ENCODE measurements around the gene ZNF236.

Gene ZNF236

DNA sequence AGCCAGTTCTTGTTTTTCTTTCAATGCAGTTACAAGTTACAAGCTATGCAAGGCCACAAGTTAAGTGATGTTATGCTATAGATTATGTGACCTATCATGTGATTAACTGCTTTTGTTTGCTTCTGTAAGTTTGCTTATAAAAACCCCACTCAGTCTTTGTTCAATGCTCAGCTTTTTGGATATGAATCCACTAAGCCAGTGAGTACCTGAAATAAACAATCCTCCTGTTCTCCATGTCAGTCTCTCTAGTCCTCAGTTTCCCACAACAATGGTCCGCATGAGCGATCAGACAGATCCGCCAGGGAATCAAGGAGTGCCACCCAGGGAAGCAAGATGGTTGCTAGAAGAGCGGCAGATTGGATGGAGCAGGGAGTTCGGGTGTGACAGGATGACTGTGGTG, 30.7 kb upstream of the ZNF236 start:
- Histone ChIP-seq H3K4me3 (no peak overlapping the region), H3K27ac (no peak overlapping the region)
- no peak for DNase-seq (ENCODE audit: low spot score)
- TF ChIP-seq, protein P1, sequence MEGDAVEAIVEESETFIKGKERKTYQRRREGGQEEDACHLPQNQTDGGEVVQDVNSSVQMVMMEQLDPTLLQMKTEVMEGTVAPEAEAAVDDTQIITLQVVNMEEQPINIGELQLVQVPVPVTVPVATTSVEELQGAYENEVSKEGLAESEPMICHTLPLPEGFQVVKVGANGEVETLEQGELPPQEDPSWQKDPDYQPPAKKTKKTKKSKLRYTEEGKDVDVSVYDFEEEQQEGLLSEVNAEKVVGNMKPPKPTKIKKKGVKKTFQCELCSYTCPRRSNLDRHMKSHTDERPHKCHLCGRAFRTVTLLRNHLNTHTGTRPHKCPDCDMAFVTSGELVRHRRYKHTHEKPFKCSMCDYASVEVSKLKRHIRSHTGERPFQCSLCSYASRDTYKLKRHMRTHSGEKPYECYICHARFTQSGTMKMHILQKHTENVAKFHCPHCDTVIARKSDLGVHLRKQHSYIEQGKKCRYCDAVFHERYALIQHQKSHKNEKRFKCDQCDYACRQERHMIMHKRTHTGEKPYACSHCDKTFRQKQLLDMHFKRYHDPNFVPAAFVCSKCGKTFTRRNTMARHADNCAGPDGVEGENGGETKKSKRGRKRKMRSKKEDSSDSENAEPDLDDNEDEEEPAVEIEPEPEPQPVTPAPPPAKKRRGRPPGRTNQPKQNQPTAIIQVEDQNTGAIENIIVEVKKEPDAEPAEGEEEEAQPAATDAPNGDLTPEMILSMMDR (IDR thresholded peaks at IDR 0.05), result no peak

DNA sequence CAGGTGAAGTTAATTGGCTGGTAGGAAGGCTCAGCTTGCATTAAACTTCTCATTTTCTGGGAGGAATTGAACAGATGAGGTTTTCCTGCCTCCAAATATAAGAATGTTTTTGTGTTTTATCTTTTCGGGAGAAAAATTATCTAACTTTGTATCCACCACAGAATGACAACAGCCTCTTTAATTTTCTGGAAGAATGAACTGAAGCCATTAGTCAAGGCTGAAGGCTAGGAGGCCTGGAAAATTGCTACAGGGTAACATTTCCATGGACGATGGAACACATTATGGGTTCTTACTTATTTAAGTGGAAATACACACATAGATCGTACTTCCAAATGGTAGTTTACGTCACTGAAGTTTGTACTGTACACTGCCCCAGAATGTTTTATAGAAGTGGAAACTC, 28.0 kb upstream of the ZNF236 start:
- TF ChIP-seq, protein P1 (IDR thresholded peaks at IDR 0.05), result no peak
- H3K27ac ChIP-seq, result no peak overlapping the region
- DNase-seq (ENCODE audit: low spot score), result no peak
- no peak overlapping the region for H3K4me3 ChIP-seq

DNA sequence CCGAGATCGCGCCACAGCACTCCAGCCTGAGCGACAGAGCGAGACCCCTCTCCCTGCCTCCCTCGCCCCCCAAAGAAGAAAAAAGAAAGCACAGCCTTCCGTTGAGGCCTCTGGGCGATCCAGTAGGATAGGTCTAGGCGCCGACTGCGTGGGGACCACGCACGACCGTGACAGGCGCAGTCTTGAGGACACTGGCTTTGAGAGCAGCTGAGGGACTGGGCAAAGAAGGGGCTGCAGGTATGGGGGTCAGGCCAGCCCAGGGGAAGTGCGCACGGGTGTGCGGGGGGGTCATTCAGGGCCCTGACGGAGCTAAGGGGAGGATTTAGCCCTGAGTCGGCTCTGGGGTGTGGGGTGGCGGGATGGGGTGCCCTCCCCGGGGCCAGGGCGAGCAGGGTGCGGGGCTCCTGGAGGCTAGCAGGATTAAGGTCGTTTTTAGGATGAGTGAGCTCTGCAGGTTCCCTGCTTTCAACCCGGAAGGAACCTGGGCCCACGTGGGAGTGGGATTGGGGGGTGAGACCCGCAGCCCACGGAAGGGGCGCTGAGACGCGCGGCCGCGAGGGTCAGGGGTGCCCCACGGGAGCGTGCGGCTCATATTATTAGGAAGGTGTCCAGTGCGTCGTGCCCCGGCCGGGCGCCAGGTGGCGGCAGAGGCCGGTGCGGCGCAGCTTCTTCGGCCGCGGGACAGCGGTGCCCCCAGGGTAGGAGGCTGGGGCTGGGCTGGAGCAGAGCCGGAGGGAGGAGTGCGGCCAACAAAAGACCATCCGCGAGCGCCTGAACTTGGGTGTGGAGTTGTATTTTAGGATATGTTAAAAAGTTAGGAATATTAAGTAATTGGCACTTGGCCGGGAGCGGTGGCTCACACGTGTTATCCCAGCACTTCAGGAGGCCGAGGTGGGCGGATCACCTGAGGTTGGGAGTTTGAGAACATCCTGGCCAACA, 20.5 kb upstream of the ZNF236 start:
- Histone ChIP-seq H3K27ac (no peak overlapping the region), H3K4me3 (peak overlapping the region; percentile 60)
- no peak for DNase-seq (ENCODE audit: low spot score)
- TF ChIP-seq, protein P1 (IDR thresholded peaks at IDR 0.05), result peak; percentile 90

DNA sequence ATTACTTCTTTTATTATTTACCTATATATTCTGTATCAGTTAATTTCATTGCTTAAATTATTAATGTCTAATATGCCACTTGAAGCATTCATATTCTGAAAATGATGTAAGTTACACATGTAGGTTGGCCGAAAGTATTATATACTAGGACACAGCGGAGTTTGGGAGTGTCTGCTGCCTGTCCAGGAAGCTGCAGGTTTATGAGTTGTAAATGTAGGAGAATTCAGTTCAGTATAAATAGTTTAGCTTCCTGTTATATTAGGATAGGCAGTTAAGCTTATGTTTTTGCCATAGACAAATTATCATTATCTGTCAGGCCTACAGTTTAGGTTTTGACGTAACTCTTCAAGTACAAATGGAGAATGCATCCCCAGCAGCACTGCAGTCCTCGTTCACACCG, 18.9 kb upstream of the ZNF236 start:
- TF ChIP-seq, protein P1 (IDR thresholded peaks at IDR 0.05), result no peak
- H3K4me3 ChIP-seq, result no peak overlapping the region
- no peak for DNase-seq (ENCODE audit: low spot score)
- no peak overlapping the region for H3K27ac ChIP-seq

DNA sequence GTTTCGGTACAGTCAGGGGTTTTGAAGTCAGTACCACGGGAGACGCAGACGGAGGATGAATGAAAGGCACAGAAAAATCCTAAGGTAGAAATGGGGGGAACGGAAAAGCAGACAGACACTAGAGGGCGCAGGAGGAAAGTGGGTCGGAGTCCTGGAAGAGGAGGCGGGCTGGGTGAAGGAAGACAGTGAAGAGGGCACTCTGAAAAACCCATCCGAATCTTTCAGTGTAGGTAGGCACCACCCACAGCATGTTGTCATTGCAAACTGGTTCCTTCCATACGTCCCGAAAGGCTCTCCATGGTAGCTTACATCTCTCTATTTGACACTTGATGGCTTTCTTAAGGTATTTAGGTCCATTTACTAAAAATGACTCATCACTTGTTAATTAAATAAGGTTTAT, 18.5 kb upstream of the ZNF236 start:
- TF ChIP-seq, protein P1 (IDR thresholded peaks at IDR 0.05), result peak; percentile 63
- DNase-seq (ENCODE audit: low spot score), result peak; percentile 76
- Histone ChIP-seq H3K4me3 (no peak overlapping the region), H3K27ac (no peak overlapping the region)

DNA sequence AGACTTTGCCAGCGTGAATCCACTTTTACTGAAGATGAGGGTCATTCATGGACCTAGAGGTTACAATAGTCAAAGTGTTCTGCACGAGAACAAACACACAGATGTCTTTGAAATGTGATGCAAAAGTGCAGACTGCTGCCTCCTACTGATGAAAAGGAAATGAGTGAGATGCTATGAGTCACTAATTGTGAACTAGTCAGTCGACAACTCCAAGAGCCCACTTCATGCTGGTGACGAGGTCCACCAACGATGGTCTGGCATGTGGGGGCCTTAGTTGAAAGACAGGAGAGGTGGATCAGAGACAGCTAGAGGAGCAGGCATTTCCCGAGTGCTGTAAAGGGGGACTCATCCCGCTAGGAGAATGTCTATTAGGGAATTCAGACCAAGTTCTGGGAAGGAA, 17.1 kb upstream of the ZNF236 start:
- TF ChIP-seq, protein P1 (IDR thresholded peaks at IDR 0.05), result no peak
- DNase-seq (ENCODE audit: low spot score), result no peak
- Histone ChIP-seq H3K4me3 (no peak overlapping the region), H3K27ac (no peak overlapping the region)

DNA sequence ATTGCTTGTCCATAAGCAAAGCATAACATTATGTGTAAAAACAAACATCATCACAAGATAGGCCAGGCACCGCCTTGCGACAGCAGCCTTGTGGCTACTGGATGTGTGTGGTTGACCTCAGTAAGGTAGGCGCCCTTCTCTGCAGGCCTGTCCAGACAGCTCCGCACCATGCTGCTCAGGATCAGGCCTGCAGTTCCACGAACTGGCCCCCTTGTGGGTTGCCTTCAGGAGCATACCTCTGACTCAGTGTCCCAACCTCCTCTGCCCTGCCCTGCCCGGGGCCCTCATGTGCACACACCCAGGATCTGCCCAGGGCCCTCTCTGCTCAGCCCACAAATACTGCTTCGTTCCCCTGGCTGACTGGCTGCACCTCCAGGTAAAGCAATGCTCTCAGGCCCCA, 16.1 kb upstream of the ZNF236 start:
- no peak overlapping the region for H3K4me3 ChIP-seq
- no peak overlapping the region for H3K27ac ChIP-seq
- TF ChIP-seq, protein P1 (IDR thresholded peaks at IDR 0.05), result no peak
- DNase-seq (ENCODE audit: low spot score), result no peak

Measured in coronary artery (tissue), 2 donors.